ENCODE data around the gene DOCK7. TPM values are rescaled to one million over a fixed set of nuclear protein-coding genes. Genes with fewer than 3 reads are reported as not detected.

Gene DOCK7
- total RNA-seq, 1 donor from 2014 or later = 73.1 TPM

- H3K4me3 Mint-ChIP-seq (ENCODE audit: low read depth) = no peak overlapping the region
- no peaks in the 10 kb centered on the region for H3K9me3 Mint-ChIP-seq (ENCODE audit: low read depth)
- H3K27me3 Mint-ChIP-seq = no peaks in the 10 kb centered on the region
- H3K36me3 Mint-ChIP-seq (ENCODE audit: insufficient read depth) = peaks cover 21% of the 10 kb centered on the region
- DNase-seq (ENCODE audit: low spot score, unreplicated experiment) = no peak
- no peak for TF ChIP-seq CTCF (IDR thresholded peaks at IDR 0.05; ENCODE audit: unreplicated experiment)
- H3K27ac Mint-ChIP-seq = peak overlapping the region; percentile 2
- H3K4me1 Mint-ChIP-seq (ENCODE audit: low read depth) = no peaks in the 10 kb centered on the region
Observed at GRCh38 chr1:62654744-62655143, 33.4 kb downstream of the DOCK7 start.

GRCh38 chr1:62652387-62652786 is 35.8 kb downstream of the DOCK7 start:
- Mint-ChIP-seq H3K36me3 (ENCODE audit: insufficient read depth) (peaks cover 21% of the 10 kb centered on the region), H3K27me3 (no peaks in the 10 kb centered on the region), H3K4me1 (ENCODE audit: low read depth) (no peaks in the 10 kb centered on the region), H3K27ac (no peak overlapping the region), H3K9me3 (ENCODE audit: low read depth) (no peaks in the 10 kb centered on the region), H3K4me3 (ENCODE audit: low read depth) (no peak overlapping the region)
- TF ChIP-seq CTCF (IDR thresholded peaks at IDR 0.05; ENCODE audit: unreplicated experiment) = no peak
- DNase-seq (ENCODE audit: low spot score, unreplicated experiment) = no peak

GRCh38 chr1:62643283-62643682 is 44.9 kb downstream of the DOCK7 start:
- no peak for DNase-seq (ENCODE audit: low spot score, unreplicated experiment)
- Mint-ChIP-seq H3K4me3 (ENCODE audit: low read depth) (no peak overlapping the region), H3K27me3 (no peaks in the 10 kb centered on the region), H3K4me1 (ENCODE audit: low read depth) (no peaks in the 10 kb centered on the region), H3K36me3 (ENCODE audit: insufficient read depth) (peaks cover 39% of the 10 kb centered on the region), H3K9me3 (ENCODE audit: low read depth) (peaks cover 14% of the 10 kb centered on the region), H3K27ac (no peak overlapping the region)
- TF ChIP-seq CTCF (IDR thresholded peaks at IDR 0.05; ENCODE audit: unreplicated experiment) = no peak

GRCh38 chr1:62637392-62638105 is 50.6 kb downstream of the DOCK7 start:
- TF ChIP-seq CTCF (IDR thresholded peaks at IDR 0.05; ENCODE audit: unreplicated experiment) = no peak
- Mint-ChIP-seq H3K27me3 (no peaks in the 10 kb centered on the region), H3K9me3 (ENCODE audit: low read depth) (peaks cover 7% of the 10 kb centered on the region), H3K27ac (no peak overlapping the region), H3K36me3 (ENCODE audit: insufficient read depth) (peaks cover 43% of the 10 kb centered on the region), H3K4me3 (ENCODE audit: low read depth) (no peak overlapping the region), H3K4me1 (ENCODE audit: low read depth) (no peaks in the 10 kb centered on the region)
- DNase-seq (ENCODE audit: low spot score, unreplicated experiment) = no peak

GRCh38 chr1:62628506-62628905 is 59.7 kb downstream of the DOCK7 start:
- H3K9me3 Mint-ChIP-seq (ENCODE audit: low read depth) = peaks cover 3% of the 10 kb centered on the region
- no peak for TF ChIP-seq CTCF (IDR thresholded peaks at IDR 0.05; ENCODE audit: unreplicated experiment)
- no peaks in the 10 kb centered on the region for H3K27me3 Mint-ChIP-seq
- H3K36me3 Mint-ChIP-seq (ENCODE audit: insufficient read depth) = peaks cover 35% of the 10 kb centered on the region
- H3K27ac Mint-ChIP-seq = no peak overlapping the region
- DNase-seq (ENCODE audit: low spot score, unreplicated experiment) = no peak
- H3K4me3 Mint-ChIP-seq (ENCODE audit: low read depth) = no peak overlapping the region
- H3K4me1 Mint-ChIP-seq (ENCODE audit: low read depth) = no peaks in the 10 kb centered on the region
